Hematopoietic multipotent progenitor cell treated with erythropoietin and hydrocortisone succinate and interleukin-3 and kit ligand, for 8 days (in vitro differentiated cells): ENCODE measurements around the gene SELENOF.
A peak's percentile ranks its signal among the peaks of the same experiment; 100 is the strongest.

Experiments
- DNase-seq: peaks from one replicate; pipeline ENCODE4 v3.0.0-alpha.2; 2015

SELENOF gene

DNA sequence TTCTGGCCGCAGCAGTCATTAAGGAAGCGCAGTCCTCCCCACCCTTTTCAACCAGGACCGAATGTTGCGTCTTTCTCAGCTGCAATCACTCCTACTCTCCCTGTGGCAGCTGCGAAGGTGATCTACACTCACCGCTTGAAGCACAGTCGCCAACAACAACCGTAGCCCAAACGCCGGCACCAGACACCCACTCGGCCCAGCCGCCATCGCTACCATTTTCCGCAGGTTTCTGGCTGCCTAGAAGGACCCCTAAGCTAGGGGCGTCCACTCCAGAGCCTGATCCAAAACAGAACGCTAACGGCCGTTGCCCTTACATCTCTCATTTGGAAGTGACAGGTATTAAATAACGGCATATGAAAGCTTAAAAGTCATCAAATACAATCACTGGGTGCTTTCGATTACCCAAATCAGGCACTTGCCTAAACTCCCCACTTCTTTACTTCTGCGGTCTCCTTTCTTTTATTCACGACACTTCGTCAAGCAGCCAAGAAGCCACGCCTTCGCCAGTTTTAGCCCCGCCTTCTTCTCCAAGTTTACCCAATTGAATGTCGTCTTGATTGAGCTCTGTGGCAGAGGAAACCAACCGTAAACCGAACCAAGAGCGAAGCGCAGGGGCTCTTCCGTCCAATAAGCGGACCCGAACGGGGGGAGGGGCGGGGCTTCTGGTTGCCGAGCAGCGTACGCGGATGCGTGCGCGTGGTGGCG, at the start of gene SELENOF:
Gene SELENOF, minus strand, starts transcription at position 231 of the 705 bp plus-strand sequence. Its CDS starts 15 bp downstream, at position 216.
- peak; percentile 100 for DNase-seq

DNA sequence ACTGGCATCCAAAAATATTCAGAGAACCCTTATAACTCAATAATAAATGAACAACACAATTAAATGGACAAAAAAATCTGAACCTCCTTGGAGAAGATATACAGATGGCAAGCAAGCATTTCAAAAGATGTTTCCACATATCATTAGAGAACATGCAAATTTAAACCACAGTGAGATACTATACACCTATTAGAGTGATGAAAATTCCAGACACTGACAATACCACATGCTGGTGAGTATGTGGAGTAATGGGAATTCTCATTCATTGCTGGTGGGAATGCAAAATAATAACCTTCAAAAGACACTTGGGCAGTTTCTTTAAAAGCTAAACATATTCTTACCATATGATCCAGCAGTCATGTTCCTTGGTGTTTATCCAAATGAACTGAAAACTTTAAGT, 46.6 kb upstream of the SELENOF start:
- no peak for DNase-seq

DNA sequence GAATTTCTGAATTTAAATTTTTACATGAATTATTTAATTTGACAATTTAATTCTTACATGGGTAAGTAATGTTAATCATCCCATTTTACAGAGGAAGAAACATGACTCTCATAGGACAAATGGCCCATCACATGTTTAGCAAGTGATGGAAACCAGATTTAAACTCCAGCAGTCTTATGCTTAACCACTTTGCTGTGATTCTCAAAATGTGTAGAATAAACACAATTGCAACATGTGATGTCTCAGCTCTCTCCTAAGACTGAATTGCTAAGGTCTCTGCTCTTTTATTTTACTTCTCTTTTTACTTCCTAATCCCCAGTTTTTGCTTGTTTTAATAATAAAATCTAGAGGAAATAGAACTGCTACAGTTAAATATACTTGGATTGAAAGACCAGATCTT, 43.3 kb upstream of the SELENOF start:
- no peak for DNase-seq

DNA sequence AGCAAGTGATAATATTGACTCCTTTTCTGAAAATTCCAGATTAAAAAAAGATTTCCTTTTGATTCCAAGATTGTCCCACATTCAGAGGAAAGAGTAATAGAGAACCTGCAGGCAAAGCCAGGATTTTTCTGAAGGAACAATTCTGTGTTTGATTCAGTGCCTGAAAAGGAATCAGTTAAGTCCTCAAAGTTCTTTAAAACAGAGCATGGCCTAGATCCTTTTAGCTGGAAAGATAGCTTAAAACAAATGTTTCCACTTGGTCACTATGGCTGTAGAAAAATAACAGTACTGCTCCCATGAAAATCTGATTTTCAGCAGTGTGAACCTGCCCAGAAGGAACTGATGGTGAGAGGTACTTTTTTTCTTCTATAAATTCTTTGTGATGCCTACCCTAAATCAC, 42.3 kb upstream of the SELENOF start:
- DNase-seq: no peak

DNA sequence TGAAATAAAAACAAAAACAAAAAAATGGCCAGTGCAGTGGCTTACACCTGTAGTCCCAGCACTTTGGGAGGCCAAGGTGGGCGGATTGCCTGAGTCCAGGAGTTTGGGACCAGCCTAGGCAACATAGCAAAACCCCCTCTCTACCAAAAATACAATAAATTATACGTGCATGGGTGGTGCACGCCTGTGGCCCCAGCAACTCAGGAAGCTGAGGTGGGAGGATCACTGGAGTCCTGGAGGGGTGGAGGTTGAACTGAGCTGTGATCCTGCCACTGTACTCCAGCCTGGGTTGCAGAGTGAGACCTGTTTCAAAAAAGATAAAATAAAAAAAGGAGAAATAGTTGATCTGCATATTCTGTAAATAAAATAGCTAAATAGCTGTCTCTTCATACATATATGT, 41.8 kb upstream of the SELENOF start:
- no peak for DNase-seq

DNA sequence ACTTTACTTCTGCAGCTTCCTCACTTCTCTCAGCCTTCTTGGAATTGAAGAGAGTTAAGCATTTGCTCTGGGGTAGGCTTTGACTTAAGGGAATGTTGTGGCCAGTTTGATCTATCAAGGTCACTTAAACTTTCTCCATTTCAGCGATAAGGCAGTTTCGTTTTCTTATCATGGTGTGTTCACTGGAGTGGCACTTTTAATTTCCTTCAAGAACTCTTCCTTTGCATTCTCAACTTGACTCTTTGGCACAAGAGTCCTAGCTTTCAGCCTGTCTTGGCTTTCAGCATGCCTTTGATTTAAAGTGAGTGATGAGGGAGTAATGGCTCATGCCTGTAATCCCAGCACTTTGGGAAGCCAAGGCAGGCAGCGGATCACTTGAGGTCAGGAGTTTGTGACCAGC, 39.2 kb upstream of the SELENOF start:
- DNase-seq: no peak

DNA sequence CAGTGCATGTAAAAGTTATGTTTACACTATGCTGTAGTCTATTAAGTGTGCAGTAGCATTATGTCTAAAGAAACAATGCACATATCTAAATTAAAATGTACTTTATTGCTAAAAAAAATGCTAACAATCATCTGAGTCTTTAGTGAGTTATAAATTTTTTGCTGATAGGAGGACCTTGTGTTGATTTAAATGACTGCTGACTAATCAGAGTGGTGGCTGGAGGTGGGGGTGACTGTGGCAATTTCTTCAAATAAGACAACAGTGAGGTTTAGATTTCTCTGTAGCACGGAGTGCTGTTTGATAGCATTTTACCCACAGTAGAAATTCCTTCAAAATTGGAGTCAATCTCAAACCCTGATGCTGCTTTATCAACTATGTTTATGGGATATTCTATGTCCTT, 37.5 kb upstream of the SELENOF start:
- DNase-seq: no peak

DNA sequence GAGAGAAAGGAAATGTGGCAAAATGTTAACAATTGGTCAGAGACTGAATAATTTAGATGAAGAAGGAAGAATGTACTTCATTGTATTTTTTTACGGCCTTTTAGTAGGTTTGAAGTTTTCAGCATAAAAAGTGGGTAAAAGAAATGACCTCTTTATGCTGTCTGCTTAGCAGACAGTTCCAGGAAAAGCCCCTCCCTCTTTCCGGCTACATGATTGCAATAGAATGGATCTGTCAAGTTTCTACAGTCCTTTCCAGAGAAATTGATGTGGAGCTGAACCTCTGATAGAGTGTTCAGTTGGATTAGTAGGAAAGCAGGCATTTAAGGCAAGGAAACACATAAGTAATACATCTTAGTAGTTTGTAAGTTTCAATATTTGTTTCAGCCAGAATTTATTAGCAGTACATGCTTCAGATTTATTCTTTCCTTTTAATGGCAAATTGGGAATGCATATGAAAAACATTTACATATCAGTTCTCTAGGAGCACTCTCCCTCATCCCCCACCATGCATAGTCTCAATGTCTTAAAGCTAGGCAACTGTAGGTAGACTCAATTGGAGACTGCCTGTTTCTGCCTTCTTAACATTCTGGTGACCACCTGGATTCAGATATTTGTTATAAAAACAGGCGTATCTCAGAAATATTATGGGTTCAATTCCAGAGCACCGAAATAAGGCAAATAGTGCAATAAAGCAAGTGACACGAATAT, 36.9 kb upstream of the SELENOF start:
- no peak for DNase-seq

DNA sequence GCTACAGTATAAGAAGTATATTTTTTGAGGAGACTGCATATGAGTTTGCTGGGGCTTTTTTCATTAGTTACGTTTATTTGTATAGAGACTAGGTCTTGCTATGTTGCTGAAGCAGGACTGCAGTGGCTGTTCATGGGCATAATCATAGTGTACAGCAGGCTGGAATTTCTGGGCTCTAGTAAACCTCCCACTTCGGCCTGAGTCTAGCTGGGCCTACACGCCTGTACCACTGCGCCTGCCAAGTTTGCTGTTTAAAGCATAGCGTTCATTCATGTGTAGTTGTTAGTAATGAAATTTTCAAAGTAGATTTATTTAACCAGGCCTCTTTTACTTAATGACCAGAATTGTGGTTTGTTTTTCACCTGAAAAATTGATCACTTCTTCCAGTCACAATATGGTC, 34.3 kb upstream of the SELENOF start:
- no peak for DNase-seq

DNA sequence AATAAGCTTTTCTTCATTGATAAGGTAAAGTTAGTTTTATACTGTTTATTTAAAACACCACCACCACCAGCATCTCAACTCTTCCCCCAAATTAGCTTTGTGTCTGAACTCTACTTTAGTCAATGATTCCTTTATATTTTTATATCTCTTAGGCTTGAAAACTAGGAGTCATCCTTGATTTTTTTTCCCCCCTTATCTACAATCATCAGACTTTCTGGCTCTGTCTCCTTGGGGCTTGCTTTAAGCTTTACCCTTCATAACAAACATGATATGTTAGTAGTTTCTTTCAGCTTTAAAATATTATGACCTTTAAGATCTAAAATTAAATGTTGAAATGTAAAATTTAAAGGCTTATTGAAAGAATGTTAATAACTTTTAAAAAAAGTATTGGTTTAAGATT, 28.8 kb upstream of the SELENOF start:
- peak; percentile 28 for DNase-seq

DNA sequence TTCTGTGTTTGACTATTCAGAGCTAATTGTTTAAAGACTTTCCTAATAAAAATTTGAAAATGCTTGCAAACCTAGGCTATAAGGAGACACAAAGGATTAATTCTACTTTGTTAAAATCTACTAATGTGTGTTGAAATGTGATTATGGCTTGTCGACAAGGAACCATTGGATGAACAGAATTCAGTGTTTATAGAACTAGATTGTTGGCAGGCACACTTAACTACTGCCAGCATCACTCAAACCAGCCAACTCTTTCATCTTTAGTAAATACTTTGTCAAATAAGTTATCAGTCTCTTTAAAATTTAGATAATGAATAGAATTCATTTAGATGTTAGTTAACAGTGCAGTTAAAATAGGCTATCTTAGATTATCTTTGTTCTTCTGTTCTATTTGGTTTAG, 28.1 kb upstream of the SELENOF start:
- no peak for DNase-seq

DNA sequence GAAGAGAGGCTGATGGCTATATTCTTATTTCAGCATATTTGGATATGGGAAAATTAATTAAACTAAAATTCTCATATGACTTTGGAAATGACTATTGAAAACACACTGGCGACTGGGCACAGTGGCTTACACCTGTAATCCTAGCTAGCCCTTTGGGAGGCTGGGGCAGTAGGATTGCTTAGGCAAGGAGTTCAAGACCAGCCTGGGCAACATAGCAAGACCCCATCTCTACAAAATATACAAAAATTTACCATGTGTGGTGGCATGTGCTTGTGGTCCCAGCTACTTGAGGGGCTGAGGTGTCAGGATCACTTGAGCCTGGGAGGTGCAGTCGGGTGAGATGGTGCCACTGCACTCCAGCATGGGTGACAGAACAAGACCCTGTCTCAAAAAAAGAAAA, 26.7 kb upstream of the SELENOF start:
- no peak for DNase-seq

DNA sequence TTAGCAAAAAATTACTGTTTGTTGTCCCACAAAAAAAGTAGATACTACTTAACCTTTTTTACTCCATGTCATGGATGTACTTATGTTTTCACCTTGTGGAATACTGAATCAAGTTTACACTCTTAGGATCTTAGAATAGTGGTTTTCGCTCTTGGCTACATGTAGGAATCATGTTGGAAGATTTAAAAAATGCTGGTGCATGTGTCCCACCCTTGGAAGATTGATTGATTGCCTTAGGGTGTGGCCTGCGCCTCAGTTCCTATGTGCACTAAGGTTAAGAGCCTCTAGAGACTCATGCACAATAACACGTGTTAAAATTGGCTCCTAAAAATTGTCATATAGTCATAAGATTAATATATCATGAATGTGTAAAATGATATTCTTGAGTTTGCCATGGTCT, 25.5 kb upstream of the SELENOF start:
- no peak for DNase-seq

DNA sequence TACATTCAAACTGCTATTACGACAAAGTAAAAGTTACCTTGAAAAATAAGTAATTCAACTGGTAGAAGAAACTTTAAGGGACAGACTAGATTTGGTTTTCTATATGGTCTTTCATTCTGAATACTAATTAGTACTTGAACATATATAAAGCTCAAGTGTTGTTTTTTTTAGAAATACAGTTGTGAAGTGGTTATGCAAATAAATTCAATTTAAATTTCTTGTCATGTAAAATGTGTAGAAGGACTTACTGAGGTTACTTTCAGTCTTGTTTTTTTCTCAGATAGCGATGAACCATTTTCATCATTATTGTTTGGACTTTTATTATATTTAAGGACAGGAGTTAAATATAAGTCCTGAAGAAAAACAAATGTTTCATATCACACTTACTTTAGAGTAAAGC, 24.9 kb upstream of the SELENOF start:
- no peak for DNase-seq

DNA sequence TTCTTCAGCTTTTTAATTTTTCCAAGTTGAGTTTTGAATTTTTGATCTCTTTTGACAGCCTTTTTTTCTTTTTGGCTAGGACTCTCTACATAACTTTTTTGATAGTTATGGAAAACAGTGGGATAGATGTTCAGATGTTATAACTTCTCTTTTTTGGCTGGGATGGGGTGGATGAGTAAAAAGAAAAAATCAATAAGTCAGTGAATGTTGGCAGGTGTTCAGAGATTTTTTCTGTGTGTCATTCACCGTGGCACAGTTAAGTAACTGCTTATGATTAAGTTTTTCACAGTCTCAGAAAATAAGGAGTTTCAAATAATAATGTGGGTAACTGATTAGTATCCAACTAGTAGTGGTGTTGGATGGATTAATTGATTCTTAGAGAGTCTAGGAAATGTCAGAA, 24.5 kb upstream of the SELENOF start:
- DNase-seq: no peak

DNA sequence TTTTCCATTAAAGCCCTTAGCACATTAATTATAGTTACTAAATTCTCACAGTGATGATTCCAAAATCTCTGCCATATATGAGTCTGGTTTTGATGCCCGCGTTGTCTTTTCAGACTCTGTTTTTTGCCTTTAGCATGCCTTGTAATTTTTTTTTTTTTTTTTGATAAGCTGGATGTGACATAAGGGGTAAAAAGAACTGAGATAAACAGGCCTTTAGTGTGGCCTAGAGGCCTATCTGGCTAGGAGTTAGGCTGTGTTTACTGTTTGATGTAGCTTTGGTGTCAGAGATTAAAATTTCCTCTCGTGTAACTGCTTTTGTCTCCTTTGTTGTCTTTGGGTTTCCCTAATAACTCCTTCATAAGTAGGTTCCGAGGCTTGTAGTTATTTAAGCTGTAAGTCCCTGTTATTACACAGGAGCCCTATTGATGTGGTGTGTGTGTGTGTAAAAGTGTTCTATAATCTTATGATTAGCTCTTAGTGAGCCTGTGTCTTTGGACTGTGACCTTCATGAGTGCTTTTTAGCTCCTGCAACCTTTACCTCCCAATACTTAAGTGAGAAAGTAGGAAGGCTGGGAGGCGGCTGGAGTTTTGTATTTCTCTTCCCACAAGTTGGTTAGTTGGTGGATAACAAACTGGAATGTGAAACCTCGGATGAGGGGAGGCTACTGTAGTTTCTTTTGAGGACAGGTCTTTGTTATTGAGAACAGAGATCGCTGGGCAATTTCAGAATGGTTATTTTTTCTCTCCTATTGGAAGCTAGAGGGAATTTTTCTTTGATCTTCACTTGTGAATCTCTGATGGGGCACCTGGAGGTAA, 19.8 kb upstream of the SELENOF start:
- peak; percentile 68 for DNase-seq

DNA sequence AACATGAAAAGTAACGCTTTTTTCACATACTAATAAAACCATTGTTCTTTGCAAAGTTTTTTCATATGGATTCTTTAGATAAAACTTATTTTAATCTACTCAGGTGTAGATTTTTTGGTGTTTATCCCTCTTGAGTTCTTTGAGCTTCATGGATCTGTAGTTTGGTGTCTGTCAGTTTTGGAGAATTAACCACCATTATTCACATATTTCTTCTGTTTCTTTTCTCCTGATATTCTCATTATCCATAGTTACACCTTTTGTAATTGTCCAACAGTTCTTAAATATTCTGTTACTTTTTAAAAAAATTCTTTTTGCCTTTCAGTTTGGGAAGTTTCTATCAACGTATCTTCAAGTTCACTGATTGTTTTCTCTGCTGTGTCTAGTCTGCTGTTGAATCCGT, 19.1 kb upstream of the SELENOF start:
- no peak for DNase-seq

DNA sequence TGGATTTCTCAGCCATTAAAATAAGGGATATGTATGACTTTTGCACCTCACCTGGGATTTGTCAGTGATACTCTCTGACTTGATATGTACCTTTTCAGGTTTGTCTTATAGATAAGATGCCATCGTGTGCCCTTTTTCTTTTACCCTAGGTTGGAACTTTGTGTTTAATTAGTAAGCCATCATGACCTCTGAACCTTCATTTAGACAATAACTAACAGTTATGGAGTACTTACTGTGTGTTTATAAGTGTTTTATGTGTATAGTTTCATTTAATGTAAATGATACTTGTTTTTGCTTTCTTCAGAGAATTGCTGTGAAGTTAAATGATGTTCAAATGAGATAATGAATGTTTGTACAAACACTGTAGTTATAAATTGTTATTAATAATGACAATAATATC, 14.9 kb upstream of the SELENOF start:
- no peak for DNase-seq

DNA sequence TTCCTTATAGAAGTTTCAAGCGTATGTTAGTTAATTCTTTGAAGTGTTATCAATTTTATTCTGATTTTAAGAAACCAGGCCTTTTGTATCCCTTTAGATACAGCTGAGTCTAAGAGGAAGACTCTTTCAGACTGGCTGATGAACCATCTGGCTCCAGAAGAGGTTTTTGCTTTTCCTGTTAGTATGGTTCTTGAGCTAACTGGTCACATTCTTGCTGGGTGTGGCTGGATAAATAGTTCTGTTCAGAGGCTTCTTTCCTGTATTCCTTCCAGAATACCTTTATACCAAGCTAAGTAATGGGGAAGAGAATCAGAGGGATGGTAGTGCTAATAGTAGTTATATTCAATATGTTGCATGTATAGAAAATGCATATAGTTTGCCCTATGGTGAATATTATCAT, 13.0 kb upstream of the SELENOF start:
- no peak for DNase-seq

DNA sequence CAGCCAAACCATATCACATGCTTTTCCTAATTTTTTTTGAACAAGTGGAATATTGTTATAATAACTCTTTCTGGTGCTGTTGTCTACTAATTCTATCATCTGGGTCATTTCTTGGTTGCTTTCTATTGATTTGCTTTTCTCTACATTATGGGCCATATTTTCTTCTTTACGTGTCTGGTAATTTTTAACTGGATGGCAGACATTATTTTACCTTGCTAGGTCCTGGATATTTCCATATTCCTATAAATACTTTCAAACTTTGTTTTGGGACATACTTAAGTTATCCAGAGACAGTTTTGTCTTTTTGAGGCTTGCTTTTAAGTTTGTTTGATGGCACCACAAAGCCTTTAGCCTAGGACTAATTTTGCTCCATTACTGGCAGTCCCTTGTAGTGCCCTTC, 11.8 kb upstream of the SELENOF start:
- no peak for DNase-seq

DNA sequence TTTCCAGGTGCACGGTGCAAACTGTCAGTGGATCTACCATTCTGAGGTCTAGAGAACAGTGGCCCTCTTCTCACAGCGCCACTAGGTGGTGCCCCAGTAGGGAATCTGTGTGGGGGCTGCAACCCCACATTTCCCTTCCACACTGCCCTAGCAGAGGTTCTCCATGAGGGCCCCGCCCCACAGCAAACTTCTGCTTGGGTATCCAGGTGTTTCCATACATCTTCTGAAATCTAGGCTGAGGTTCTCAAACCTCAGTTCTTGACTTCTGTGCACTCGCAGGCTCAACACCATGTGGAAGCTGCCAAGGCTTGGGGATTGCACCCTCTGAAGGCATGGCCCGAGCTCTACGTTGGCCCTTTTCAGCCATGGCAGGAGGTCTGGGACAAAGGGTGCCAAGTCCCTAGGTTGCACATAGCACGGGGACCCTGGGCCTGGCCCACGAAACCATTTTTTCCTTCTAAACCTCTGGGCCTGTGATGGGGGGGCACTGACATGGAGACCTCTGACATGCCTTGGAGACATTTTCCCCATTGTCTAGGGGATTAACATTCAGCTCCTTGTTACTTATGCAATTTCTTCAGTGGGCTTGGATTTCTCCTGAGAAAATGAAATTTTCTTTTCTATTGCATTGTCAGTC, 10.5 kb upstream of the SELENOF start:
- DNase-seq: no peak

DNA sequence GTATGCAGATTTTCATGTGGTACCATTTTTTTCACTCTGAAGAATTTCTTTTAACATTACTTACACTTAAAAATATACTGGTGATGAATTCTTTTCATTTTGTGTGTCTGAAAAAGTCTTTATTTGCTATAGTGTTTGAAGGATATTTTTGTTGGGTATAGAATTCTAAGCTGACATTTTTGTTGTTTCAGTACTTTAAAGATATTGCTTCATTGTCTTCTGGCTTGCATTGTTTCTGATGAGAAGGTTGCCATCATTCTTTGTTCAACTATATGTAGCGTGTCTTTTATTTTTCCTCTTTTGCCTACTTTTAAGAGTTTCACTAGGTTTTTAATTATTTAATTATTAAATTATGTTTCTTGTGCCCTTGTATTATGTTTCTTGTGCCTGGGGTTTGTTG, 8.5 kb upstream of the SELENOF start:
- DNase-seq: no peak

DNA sequence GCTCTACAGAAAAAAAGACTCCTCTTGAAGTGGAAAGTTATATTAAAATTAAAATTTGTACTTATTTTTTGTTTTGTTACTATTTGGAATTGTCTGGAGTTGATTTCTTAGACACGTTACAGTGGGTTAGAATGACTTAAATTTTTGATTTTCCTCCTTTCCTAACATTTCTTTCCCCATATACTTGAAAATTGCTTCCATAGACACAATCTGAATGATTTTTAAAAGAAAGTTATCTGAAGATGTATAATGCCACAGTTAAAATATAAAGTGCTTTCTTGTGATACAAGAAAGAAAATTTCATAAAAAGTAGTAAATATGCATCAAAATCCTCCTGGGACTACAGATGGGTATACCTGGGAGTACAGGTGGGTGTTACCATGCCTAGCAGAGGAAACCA, 2.8 kb upstream of the SELENOF start:
- DNase-seq: no peak
